Retinal pigment epithelial cell (primary cell): ENCODE data around the gene C2CD3.

Source experiments
- DNase-seq: peaks from one replicate; pipeline ENCODE4 v3.0.0-alpha.2; 2010; ENCODE audit warnings: low read depth
- H3K4me3 ChIP-seq: 2 replicates; pipeline ENCODE4 v1.5.1; 2011; ENCODE audit warnings: mild to moderate bottlenecking, low read length, control low read depth, moderate library complexity
- TF ChIP-seq, protein P1 (sequence below): conservative IDR thresholded peaks from 2 replicates; pipeline ENCODE4 v1.5.1; 2011; ENCODE audit warnings: low read depth, low read length, control low read depth, inconsistent platforms

C2CD3 gene

DNA sequence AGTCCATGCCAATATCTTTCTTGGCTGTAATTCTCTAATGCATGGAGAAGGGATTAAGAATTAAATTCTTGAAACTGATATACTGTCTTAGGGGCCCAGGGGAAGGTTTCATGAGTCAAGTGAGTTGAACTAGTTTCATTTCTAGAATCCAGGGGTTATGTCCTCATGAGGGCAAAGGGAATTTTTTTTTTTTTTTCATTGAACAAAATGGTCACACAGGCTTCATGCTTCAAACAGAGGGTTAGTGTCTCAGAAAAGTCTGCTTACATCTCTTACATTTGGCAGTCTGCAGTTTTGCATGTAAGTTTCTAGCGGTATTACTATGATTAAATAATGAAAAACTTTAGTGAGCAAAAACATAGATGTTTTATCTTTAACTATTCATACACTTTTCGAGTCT is 33.2 kb upstream of the C2CD3 start:
- no peak overlapping the region for H3K4me3 ChIP-seq
- TF ChIP-seq, protein P1, sequence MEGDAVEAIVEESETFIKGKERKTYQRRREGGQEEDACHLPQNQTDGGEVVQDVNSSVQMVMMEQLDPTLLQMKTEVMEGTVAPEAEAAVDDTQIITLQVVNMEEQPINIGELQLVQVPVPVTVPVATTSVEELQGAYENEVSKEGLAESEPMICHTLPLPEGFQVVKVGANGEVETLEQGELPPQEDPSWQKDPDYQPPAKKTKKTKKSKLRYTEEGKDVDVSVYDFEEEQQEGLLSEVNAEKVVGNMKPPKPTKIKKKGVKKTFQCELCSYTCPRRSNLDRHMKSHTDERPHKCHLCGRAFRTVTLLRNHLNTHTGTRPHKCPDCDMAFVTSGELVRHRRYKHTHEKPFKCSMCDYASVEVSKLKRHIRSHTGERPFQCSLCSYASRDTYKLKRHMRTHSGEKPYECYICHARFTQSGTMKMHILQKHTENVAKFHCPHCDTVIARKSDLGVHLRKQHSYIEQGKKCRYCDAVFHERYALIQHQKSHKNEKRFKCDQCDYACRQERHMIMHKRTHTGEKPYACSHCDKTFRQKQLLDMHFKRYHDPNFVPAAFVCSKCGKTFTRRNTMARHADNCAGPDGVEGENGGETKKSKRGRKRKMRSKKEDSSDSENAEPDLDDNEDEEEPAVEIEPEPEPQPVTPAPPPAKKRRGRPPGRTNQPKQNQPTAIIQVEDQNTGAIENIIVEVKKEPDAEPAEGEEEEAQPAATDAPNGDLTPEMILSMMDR, result no peak
- DNase-seq, result peak; percentile 23

DNA sequence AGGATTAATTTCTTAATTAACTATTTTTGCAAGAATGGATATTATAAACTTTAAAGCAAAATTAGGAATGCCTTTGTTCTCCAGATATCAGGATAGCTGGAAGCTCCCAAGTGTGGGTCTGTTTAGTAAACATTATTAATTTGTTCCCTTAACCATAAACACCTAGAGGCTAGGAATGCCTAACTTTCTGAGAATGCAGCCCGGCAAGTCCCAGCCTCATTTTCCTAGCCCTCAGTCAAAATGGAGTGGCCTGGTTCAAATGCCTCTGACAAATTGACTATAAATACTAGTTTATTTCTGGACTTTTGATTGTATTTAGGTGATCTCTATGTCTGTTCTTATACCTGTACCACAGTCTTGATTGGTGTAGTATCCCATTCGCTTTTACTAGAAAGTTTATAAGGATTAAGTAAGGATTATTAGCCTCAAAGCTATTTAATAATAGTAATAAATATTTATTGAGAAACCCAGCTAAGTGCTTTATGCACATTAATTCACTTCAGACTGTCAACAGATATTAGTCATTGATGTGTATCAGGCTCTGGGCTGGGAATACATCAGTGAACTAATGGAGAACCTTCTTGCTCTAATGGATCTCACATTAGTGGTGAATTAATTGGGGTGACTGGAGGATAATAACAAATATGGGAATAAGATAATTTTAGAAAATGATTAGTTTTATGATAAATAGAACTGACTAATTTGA is 26.1 kb upstream of the C2CD3 start:
- H3K4me3 ChIP-seq, result no peak overlapping the region
- TF ChIP-seq, protein P1, result no peak
- DNase-seq, result no peak

DNA sequence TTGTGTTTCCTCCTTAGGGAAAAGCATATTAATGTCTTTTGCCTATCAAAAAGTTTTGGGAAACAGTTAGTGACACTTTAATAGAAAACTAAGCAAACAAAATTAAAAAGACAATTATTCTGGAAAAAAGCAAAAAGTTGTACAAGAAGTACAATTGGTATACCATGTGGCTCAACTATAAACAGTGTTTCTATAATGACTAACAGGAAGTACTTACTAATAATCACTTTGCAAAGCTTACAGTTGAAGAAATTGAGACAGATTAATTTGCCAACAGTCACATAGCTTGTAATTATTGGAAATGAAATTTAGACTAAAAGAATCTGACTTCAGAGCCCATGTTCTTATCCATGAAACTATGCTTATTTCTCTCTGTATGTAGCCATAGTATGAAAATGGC is 25.0 kb upstream of the C2CD3 start:
- no peak for DNase-seq
- TF ChIP-seq, protein P1, result no peak
- H3K4me3 ChIP-seq, result no peak overlapping the region

DNA sequence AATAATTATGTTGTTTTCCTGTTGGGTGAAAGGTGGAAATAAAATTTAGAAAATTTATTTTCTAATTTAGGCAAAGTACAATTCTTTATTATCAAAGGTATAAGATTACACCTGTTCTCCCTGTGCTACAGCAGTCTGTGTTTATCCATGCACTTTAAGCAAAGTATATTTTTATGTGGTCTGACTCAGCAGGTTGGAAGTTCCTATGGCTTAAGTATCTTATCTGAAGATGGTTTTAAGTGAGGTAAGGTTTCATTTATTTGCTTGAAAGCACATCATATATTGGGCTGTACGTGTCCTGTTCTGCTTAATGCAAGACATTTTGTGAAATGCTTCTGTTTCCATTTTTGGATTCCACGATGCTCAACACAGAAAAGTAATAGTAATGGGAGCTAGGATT is 14.9 kb upstream of the C2CD3 start:
- no peak for DNase-seq
- TF ChIP-seq, protein P1, result no peak
- H3K4me3 ChIP-seq, result no peak overlapping the region

DNA sequence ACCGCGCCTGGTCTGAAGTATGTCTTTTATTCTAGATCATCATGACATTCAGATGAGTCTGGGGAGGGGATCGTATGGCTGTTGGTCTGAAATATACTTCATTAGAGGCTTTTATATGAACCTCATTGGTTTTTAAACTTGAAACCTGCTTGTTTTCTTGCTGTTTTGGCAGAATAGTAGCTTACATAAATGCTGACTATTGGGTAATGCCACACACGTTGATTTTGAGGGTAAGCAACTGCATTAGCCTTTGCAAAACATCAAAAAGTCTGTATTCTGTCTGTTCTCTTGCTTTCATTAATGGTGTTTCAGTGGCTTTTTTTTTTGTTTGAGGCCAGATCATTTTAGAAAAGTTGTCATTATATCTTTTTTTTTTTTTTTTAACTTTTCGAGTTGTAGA is 14.5 kb upstream of the C2CD3 start:
- TF ChIP-seq, protein P1, result no peak
- no peak for DNase-seq
- no peak overlapping the region for H3K4me3 ChIP-seq

DNA sequence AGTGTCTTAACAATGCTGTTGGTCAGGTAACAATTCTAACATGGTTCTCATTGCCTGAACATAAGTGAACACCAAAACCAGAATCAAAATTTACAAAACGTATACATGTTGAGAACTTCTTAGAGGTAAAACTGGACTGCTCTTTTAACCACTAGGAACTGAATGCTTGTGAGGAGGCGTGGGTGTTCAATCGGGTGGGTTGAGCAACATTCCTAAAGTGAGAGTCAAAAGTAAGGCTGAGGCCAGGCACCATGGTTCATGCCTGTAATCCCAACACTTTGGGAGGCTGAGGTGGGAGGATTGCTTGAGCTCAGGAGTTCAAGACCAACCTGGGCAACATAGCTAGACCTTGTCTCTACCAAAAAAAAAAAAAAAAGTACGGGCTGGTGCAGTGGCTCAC is 11.8 kb upstream of the C2CD3 start:
- TF ChIP-seq, protein P1, result no peak
- H3K4me3 ChIP-seq, result no peak overlapping the region
- DNase-seq, result no peak
